Activated CD8-positive, alpha-beta memory T cell treated with anti-CD3 and anti-CD28 coated beads, Interleukin-2, amount 50 U/mL, for 1 hour (primary cell): ENCODE data around the gene CDH23.

Source experiments
- DNase-seq: peaks from one replicate; pipeline ENCODE4 v3.0.0-alpha.2; 2020; ENCODE audit errors: extremely low read depth

Gene CDH23

GRCh38 chr10:71774916-71775702 lies 378.4 kb downstream of the CDH23 start:
- no peak for DNase-seq

DNA sequence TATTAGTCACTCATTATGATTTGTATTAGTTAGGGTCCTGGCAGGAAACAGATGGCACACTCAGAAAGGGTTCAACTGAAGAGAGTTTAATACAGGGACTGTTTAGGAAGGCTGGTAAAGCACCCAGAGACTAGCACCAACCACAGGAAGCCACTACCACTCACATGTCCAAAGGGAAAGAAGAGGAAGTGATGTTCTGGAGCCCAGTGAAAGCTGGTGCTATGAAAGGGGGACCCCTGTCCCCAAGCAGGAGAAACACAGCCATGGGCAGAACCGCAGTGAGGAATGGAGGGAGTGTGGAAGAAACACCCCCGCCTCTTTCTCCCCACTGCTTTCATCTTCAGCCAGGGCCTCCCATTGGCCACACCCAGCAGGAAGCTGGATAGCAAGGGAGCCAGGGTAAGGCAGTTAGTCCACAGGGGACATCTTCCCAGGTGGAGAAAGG lies 379.8 kb downstream of the CDH23 start:
- no peak for DNase-seq

DNA sequence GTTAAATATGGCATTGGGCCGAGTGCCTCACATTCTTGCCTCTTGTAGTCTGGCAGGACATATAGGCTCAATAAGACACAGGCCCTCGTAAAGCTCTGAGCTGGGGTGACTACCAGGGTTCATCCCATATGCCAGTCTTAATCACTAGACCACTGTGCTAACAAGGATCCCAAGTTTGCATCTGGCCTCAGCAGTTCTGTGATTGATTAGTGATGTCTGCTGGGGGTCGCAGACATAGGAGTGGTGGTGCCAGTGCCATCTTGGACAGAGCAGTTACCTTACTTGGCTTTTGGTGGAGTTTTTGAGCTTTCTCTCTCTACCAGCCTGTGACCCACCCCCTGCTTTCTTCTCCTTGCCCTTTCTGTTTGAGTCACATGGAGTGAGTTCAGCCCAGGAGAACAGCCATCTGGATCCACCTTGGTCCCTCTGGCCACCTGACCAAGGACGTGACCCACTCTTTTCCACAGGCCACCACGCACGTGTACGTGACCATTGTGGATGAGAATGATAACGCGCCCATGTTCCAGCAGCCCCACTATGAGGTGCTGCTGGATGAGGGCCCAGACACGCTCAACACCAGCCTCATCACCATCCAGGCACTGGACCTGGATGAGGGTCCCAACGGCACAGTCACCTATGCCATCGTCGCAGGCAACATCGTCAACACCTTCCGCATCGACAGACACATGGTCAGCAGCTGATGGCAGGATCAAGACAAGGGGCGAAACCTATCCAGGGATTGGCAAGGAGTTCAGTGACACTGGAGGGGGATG lies 380.7 kb downstream of the CDH23 start:
- no peak for DNase-seq

- no peak for DNase-seq
These were observed 381.5 kb downstream of the CDH23 start for GRCh38 chr10:71778071-71778825.

GRCh38 chr10:71779641-71780040 lies 382.9 kb downstream of the CDH23 start:
- no peak for DNase-seq

DNA sequence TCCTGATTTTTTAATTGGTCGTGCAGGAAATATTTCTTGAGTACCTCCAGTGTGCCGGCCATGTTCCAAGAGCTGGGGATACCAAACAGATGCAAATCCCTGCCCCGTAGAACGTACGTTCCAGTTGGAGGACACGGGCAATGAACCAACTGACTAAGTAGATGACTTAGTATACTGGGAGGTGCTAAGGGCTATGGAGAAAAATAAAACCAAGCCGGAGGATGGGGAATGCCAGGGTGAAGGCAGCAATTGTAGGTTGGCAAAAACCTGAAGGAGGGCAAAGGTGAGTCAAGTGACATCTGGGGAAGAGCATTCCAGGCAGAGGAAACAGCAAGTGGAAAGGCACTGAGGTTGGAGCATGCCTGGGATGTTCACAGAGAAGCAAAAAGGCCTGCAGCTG lies 383.4 kb downstream of the CDH23 start:
- DNase-seq: no peak

GRCh38 chr10:71780719-71781118 lies 384.0 kb downstream of the CDH23 start:
- DNase-seq: no peak

DNA sequence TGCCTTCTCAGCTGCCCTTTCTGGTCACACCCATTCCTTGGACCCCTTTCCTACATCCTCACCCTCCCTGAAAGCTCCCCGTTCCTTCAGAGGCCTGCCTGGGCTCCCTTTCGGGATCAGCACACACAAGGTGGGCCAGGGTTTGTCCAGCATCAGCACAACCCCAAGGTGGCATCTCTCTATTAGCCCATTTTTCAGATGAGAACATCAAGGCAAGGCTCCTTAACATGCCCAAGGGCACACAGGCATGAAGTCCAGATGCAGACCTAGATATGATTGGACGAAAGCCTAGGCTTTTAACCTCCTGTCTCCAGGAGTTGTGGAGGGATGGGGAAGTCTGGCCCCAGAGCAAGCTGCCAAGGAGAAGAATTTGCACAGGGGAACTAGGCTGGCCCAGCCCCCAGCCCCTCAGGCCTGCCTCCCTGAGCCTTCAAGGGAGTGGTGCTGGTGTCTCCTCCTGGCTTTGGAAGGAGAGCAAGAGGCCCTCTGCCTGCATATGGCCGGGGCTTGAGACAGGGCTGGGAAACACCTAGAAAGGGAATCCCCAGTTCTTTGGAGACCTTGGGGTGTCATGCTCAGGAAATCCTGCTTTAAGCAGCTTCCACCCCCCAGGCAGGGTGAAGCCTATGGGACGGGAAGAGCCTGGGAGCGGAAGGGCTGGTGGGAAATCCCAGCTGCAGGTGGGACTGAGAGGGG lies 385.6 kb downstream of the CDH23 start:
- no peak for DNase-seq

- no peak for DNase-seq
These were observed 386.3 kb downstream of the CDH23 start for GRCh38 chr10:71782917-71783490.

GRCh38 chr10:71783917-71784678 lies 387.4 kb downstream of the CDH23 start:
- DNase-seq: no peak

DNA sequence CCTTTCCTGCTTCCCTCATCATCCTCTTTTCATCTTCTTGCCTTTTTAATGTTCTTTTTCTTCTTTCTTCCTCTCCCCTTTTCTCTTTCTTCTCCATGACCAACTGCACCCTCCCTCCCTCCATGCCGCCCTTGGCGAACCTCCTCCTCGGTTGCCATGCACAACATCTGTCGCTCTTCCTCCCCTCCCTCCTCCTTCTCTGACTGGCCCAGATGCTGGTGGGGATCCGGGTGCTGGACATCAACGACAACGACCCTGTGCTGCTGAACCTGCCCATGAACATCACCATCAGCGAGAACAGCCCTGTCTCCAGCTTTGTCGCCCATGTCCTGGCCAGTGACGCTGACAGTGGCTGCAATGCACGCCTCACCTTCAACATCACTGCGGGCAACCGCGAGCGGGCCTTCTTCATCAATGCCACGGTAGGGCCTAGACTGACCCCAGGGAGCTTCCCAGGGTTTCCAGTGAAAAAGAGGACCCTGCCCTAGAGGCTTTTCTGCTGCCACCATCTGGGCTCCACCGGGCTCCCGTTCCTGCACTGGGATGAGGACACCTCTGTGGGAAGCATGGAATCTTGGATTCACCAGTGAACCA lies 388.1 kb downstream of the CDH23 start:
- no peak for DNase-seq

DNA sequence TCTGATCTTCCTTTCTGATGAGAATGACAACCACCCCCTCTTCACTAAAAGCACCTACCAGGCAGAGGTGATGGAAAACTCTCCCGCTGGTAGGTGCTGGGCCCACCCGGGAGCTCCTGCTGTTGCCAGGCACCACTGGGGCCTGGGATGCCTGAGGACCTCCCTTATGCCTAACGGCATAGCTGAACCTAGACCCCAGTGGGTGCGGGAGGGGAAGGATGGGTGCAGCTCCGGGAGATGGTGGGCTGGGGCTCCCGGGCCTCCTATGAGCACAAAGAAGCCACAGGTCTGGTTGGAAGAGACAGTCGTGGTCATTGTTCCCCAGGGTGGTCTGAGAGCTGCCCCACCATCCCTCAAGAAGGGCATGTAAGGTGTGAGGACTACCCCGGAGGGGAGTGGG lies 392.2 kb downstream of the CDH23 start:
- DNase-seq: no peak

DNA sequence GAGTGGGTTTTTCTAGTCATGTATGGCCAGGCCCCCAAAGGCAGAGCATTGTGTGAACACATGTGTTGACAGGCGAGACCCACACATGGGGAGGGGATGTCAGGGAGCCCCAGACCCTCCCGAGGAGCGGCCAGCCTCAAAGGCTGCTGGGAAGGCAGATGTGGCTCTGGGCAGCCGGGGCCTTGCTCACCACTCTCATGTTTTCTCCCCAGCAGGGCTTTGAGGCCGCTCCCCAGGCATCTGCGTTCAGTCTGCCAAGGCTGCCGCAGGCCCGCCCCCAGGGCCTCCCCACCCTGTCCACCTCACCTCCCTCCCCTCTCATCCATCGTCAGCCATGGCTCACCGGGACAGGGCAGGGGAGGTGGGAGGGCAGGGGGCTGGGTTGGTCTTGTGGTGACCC lies 393.2 kb downstream of the CDH23 start:
- no peak for DNase-seq

GRCh38 chr10:71790749-71791440 lies 394.2 kb downstream of the CDH23 start:
- no peak for DNase-seq

GRCh38 chr10:71795248-71795647 lies 398.5 kb downstream of the CDH23 start:
- DNase-seq: no peak

- no peak for DNase-seq
These were observed 400.2 kb downstream of the CDH23 start for GRCh38 chr10:71796749-71797405.

DNA sequence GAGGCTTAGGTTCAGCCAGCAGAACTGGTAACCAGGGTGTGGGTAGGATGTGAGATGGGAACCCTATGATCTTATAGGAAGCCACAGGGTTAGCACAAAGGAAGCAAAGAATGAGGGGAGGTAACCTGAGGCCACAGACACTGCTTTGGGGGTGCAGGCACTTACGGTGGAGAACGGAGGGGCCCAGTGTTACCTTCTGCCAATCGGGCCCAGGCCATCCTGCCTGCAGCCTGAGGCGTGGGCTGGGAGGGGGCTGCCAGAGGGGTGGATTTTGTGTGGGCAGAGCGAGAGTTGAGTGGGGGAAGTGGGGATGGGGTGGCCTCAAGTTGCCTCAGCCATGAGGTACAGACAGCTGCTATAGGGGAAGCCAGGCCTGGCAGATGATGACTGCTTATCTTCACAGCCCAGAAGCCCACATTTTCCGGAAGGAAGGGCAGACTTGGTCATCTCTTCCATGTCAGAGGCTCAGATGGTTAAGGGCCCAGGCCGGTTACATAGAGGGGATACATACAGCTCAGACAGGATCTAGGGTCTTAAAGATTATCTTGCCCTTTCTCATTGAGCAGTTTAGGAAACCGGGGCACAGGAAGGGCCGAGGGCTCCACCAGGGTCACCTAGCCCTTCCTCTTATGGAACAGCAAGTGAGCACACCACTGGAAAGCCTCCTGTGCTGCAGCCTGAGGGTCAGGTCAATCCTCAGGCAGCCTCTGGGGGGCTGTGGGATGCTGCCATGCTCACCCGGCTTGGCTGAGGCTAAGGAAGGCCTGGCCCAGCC lies 401.0 kb downstream of the CDH23 start:
- no peak for DNase-seq

DNA sequence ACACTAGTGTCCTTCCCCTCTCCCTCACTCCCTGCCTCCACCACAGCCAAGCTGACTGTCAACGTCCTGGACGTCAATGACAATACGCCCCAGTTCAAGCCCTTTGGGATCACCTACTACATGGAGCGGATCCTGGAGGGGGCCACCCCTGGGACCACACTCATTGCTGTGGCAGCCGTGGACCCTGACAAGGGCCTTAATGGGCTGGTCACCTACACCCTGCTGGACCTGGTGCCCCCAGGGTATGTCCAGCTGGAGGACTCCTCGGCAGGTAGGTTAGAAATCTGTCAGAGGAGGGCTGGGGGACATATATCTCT lies 401.5 kb downstream of the CDH23 start:
- no peak for DNase-seq

DNA sequence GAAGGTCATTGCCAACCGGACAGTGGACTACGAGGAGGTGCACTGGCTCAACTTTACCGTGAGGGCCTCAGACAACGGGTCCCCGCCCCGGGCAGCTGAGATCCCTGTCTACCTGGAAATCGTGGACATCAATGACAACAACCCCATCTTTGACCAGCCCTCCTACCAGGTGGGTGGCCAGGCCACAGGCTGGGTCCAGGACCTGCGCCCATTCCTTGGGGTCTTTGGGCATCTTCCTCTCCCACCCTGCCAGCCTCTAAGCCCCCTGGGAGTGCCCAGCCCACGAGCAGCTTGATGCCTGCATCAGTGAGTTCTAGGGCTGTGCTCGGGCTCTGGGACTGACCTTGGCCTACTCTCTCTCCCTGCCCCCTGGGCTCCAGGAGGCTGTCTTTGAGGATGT lies 402.4 kb downstream of the CDH23 start:
- no peak for DNase-seq
